Measurements from ENCODE around the gene LAMA3. TPM values are rescaled to one million over a fixed set of nuclear protein-coding genes. Genes with fewer than 3 reads are reported as not detected.
A peak's percentile ranks its signal among the peaks of the same experiment; 100 is the strongest.

Gene LAMA3
- total RNA-seq, 2 donors from 2014 or later: 5.0 to 6.4 TPM

GRCh38 chr18:23857164-23857552 lies 167.9 kb downstream of the LAMA3 start:
- no peak overlapping the region for H3K4me3 ChIP-seq
- H3K27me3 ChIP-seq: no peaks in the 10 kb centered on the region
- H3K27ac ChIP-seq: no peak overlapping the region
- H3K36me3 ChIP-seq: no peaks in the 10 kb centered on the region
- no peak for DNase-seq (ENCODE audit: low spot score)
- H3K9me3 ChIP-seq: no peaks in the 10 kb centered on the region
- H3K4me1 ChIP-seq: peaks cover 0 to 1% of the 10 kb centered on the region in 2 donors
- no peak for TF ChIP-seq CTCF (IDR thresholded peaks at IDR 0.05)

GRCh38 chr18:23857756-23858155 lies 168.5 kb downstream of the LAMA3 start:
- Histone ChIP-seq H3K27me3 (no peaks in the 10 kb centered on the region), H3K4me3 (no peak overlapping the region), H3K4me1 (peaks cover 0 to 7% of the 10 kb centered on the region in 2 donors), H3K27ac (no peak overlapping the region), H3K9me3 (no peaks in the 10 kb centered on the region), H3K36me3 (no peaks in the 10 kb centered on the region)
- no peak for TF ChIP-seq CTCF (IDR thresholded peaks at IDR 0.05)
- DNase-seq (ENCODE audit: low spot score): no peak

GRCh38 chr18:23859466-23860336 lies 170.4 kb downstream of the LAMA3 start:
- H3K4me1 ChIP-seq: peaks cover 0 to 8% of the 10 kb centered on the region in 2 donors
- H3K9me3 ChIP-seq: no peaks in the 10 kb centered on the region
- DNase-seq (ENCODE audit: low spot score): no peak
- H3K36me3 ChIP-seq: no peaks in the 10 kb centered on the region
- no peak overlapping the region for H3K4me3 ChIP-seq
- no peak overlapping the region for H3K27ac ChIP-seq
- H3K27me3 ChIP-seq: no peaks in the 10 kb centered on the region
- TF ChIP-seq CTCF (IDR thresholded peaks at IDR 0.05): no peak

GRCh38 chr18:23861326-23861725 lies 172.1 kb downstream of the LAMA3 start:
- no peak overlapping the region for H3K4me3 ChIP-seq
- TF ChIP-seq CTCF (IDR thresholded peaks at IDR 0.05): no peak
- H3K9me3 ChIP-seq: no peaks in the 10 kb centered on the region
- peaks cover 0 to 8% of the 10 kb centered on the region in 2 donors for H3K4me1 ChIP-seq
- no peaks in the 10 kb centered on the region for H3K36me3 ChIP-seq
- H3K27ac ChIP-seq: peak overlapping the region; percentile 32 to 50
- no peak for DNase-seq (ENCODE audit: low spot score)
- no peaks in the 10 kb centered on the region for H3K27me3 ChIP-seq

GRCh38 chr18:23861805-23862470 lies 172.7 kb downstream of the LAMA3 start:
- Histone ChIP-seq H3K36me3 (no peaks in the 10 kb centered on the region), H3K27ac (peak overlapping the region; percentile 50), H3K4me1 (peaks cover 0 to 8% of the 10 kb centered on the region in 2 donors), H3K9me3 (no peaks in the 10 kb centered on the region), H3K4me3 (no peak overlapping the region), H3K27me3 (no peaks in the 10 kb centered on the region)
- DNase-seq (ENCODE audit: low spot score): no peak
- TF ChIP-seq CTCF (IDR thresholded peaks at IDR 0.05): no peak

All from right atrium auricular region (tissue), 2 donors.